NCI-H1092 treated with DMSO at 0.1 percent for 48 hours (cell line): ENCODE measurements around the gene DYNLT2.
A peak's percentile ranks its signal among the peaks of the same experiment; 100 is the strongest.
"Not testable (repeated sequence)": the region's sequence is repeated elsewhere in the genome, so short reads cannot be mapped to it uniquely, and the experiment has no call there.

Source experiments
- DNase-seq: peaks from one replicate; lab custom pipeline; 2025; lab: John Stamatoyannopoulos, UW

DYNLT2 gene

GRCh38 chr6:169783971-169784820 is 32.8 kb upstream of the DYNLT2 start:
- no peak for DNase-seq

- DNase-seq = no peak
Observed at GRCh38 chr6:169783401-169783800, 32.0 kb upstream of the DYNLT2 start.

GRCh38 chr6:169782966-169783365 is 31.6 kb upstream of the DYNLT2 start:
- DNase-seq = no peak

GRCh38 chr6:169780571-169781091 is 29.3 kb upstream of the DYNLT2 start:
- no peak for DNase-seq

- DNase-seq = no peak
Observed at GRCh38 chr6:169779896-169780295, 28.5 kb upstream of the DYNLT2 start.

GRCh38 chr6:169779092-169779815 is 27.9 kb upstream of the DYNLT2 start:
- DNase-seq = no peak

GRCh38 chr6:169778646-169779045 is 27.3 kb upstream of the DYNLT2 start:
- DNase-seq = no peak

- DNase-seq = no peak
Observed at GRCh38 chr6:169777896-169778295, 26.5 kb upstream of the DYNLT2 start.

- no peak for DNase-seq
Observed at GRCh38 chr6:169776379-169776778, 25.0 kb upstream of the DYNLT2 start.

GRCh38 chr6:169775321-169775720 is 23.9 kb upstream of the DYNLT2 start:
- DNase-seq = no peak

GRCh38 chr6:169774347-169774746 is 23.0 kb upstream of the DYNLT2 start:
- no peak for DNase-seq

- no peak for DNase-seq
Observed at GRCh38 chr6:169766921-169767736, 15.8 kb upstream of the DYNLT2 start.

GRCh38 chr6:169766232-169766631 is 14.9 kb upstream of the DYNLT2 start:
- DNase-seq = no peak

- not testable (repeated sequence) for DNase-seq
Observed at GRCh38 chr6:169765789-169766188, 14.4 kb upstream of the DYNLT2 start.

GRCh38 chr6:169763881-169764280 is 12.5 kb upstream of the DYNLT2 start:
- DNase-seq = no peak

GRCh38 chr6:169763308-169763707 is 11.9 kb upstream of the DYNLT2 start:
- no peak for DNase-seq

GRCh38 chr6:169755162-169755561 is 3.8 kb upstream of the DYNLT2 start:
- DNase-seq = no peak

GRCh38 chr6:169752074-169752623 is 777 bp upstream of the DYNLT2 start:
- no peak for DNase-seq

- DNase-seq = no peak
Observed at GRCh38 chr6:169746556-169746955, 4.8 kb downstream of the DYNLT2 start.

GRCh38 chr6:169745405-169745804 is 6.0 kb downstream of the DYNLT2 start:
- DNase-seq = no peak

- no peak for DNase-seq
Observed at GRCh38 chr6:169741344-169741743, 10.0 kb downstream of the DYNLT2 start.

GRCh38 chr6:169738976-169739529 is 12.3 kb downstream of the DYNLT2 start:
- DNase-seq = peak; percentile 61
